T-cell (primary cell): Measurements from ENCODE around the gene KCNMB4. TPM values are rescaled to one million over a fixed set of nuclear protein-coding genes. Genes with fewer than 3 reads are reported as not detected.

Experiments used
- ATAC-seq, 4 experiments: fragments of 200-7000 bp in 3 of 4; fragments of 150-1000 bp in 1 of 4; cut with Tn5 transposase; replicated peaks in 1 of 4; 1 replicate in 3 of 4; 2 replicates in 1 of 4; pipeline ENCODE4 v1.10.0; 2021; ENCODE audit warnings: moderate library complexity in 3 of 4, mild to moderate bottlenecking in 2 of 4, moderate number of reproducible peaks in 1 of 4
- CTCF ChIA-PET, 2 donors: fragments of 300-600 bp; sonication (Branson Sonifier 250); formaldehyde crosslinking; loops; one replicate each; lab custom pipeline; 2022; ENCODE audit warnings: antibody characterized with exemption in 2 of 2; lab: Charles Lee
- POLR2A ChIA-PET, 2 donors: fragments of 300-600 bp; sonication (Branson Sonifier 250); formaldehyde crosslinking; loops; one replicate each; lab custom pipeline; 2022; ENCODE audit warnings: antibody characterized with exemption in 2 of 2; lab: Charles Lee
- DNase-seq, 35 experiments: peaks; one replicate each; pipeline versions ENCODE4 v3.0.0 to v3.0.0-alpha.2; 2013 to 2023
- H3K27ac ChIP-seq: one replicate; pipeline ENCODE4 v1.5.1; 2013; ENCODE audit warnings: low read length
- H3K27me3 ChIP-seq, 2 experiments: replicated peaks in 1 of 2; 1 replicate in 1 of 2; 2 replicates in 1 of 2; pipeline versions ENCODE4 v1.6.1 to v1.7.0; 2013; ENCODE audit warnings: low read length in 1 of 2, mixed read lengths in 1 of 2; ENCODE audit not compliant: control insufficient read depth in 2 of 2, insufficient read depth in 2 of 2; ENCODE audit errors: extremely low read depth in 1 of 2
- H3K36me3 ChIP-seq, 2 donors: 1 replicate in 1 of 2; 2 replicates in 1 of 2; pipeline versions ENCODE4 v1.6.1 to v1.7.0; 2013; ENCODE audit warnings: low read length in 1 of 2; ENCODE audit not compliant: control insufficient read depth in 2 of 2, insufficient read depth in 1 of 2; ENCODE audit errors: extremely low read depth in 1 of 2
- H3K4me1 ChIP-seq, 2 experiments: 1 replicate in 1 of 2; 2 replicates in 1 of 2; pipeline versions ENCODE4 v1.6.1 to v1.7.0; 2013; ENCODE audit warnings: low read length in 2 of 2, mixed read lengths in 1 of 2; ENCODE audit not compliant: insufficient read depth in 2 of 2, control insufficient read depth in 1 of 2; ENCODE audit errors: extremely low read depth in 1 of 2
- H3K4me3 ChIP-seq, 2 donors: 1 replicate in 1 of 2; 2 replicates in 1 of 2; pipeline versions ENCODE4 v1.5.1 to v1.7.0; 2013; ENCODE audit warnings: mild to moderate bottlenecking in 2 of 2, low read length in 1 of 2, moderate library complexity in 1 of 2; ENCODE audit not compliant: control insufficient read depth in 1 of 2; ENCODE audit errors: extremely low read depth in 1 of 2
- H3K9me3 ChIP-seq: 2 replicates; pipeline ENCODE4 v1.7.0; 2013
- H3K27ac Mint-ChIP-seq, 2 donors: one replicate each; pipeline ENCODE4 v1.8.0; 2020 to 2021; ENCODE audit warnings: mild to moderate bottlenecking in 2 of 2, mixed read lengths in 2 of 2
- H3K27me3 Mint-ChIP-seq, 2 donors: one replicate each; pipeline ENCODE4 v1.8.0; 2021 to 2022; ENCODE audit warnings: mixed read lengths in 2 of 2
- H3K36me3 Mint-ChIP-seq: one replicate; pipeline ENCODE4 v1.8.0; 2021; ENCODE audit warnings: mixed read lengths
- H3K4me1 Mint-ChIP-seq, 3 donors: one replicate each; pipeline ENCODE4 v1.8.0; 2020 to 2022; ENCODE audit warnings: mixed read lengths in 3 of 3, mild to moderate bottlenecking in 1 of 3
- H3K4me3 Mint-ChIP-seq, 3 donors: one replicate each; pipeline ENCODE4 v1.8.0; 2020 to 2022; ENCODE audit warnings: mild to moderate bottlenecking in 3 of 3, mixed read lengths in 3 of 3, moderate library complexity in 3 of 3
- H3K9me3 Mint-ChIP-seq, 3 donors: one replicate each; pipeline ENCODE4 v1.8.0; 2020 to 2022; ENCODE audit warnings: mixed read lengths in 3 of 3
- WGBS: methylation state at CpG from one replicate; pipeline ENCODE4 v1.1.5; 2013; ENCODE audit warnings: missing lambda C conversion rate; ENCODE audit not compliant: insufficient coverage; 5-methylcytosine and 5-hydroxymethylcytosine counted together
- total RNA-seq, 35 experiments: library from RNA in 6 of 35; stranded (reverse) in 6 of 35; fragments of 120-200 nt in 1 of 35; gene quantifications; one replicate each; pipeline versions ENCODE4 v1.2.1 to v1.2.4 and lab custom pipeline; 2013 to 2026

KCNMB4 gene
- total RNA-seq, 5 donors from 2014 or later (not counting 1 experiment from before 2014, with no cell fraction given) = 0.79 to 2.6 (median 1.5) TPM

- no peak overlapping the region for H3K27ac Mint-ChIP-seq
- DNase-seq = no peak
- no peaks in the 10 kb centered on the region for H3K36me3 ChIP-seq
- H3K4me1 ChIP-seq = no peaks in the 10 kb centered on the region
- H3K36me3 Mint-ChIP-seq = peaks cover 18% of the 10 kb centered on the region
- no peaks in the 10 kb centered on the region for H3K27me3 Mint-ChIP-seq
- ChIA-PET CTCF (no interaction called here), POLR2A (no interaction called here)
- H3K4me3 ChIP-seq = no peak overlapping the region
- H3K4me3 Mint-ChIP-seq = no peak overlapping the region
- no peaks in the 10 kb centered on the region for H3K27me3 ChIP-seq
- no peak overlapping the region for H3K27ac ChIP-seq
- H3K9me3 Mint-ChIP-seq = peaks cover 0 to 5% (median 0%) of the 10 kb centered on the region in 3 donors
- no peaks in the 10 kb centered on the region for H3K4me1 Mint-ChIP-seq
- no peak for ATAC-seq
- WGBS = 80% methylated on average over 1 of the region's 6 CpGs
- no peaks in the 10 kb centered on the region for H3K9me3 ChIP-seq
Observed at GRCh38 chr12:70399311-70399710, 33.2 kb downstream of the KCNMB4 start.

- no peaks in the 10 kb centered on the region for H3K36me3 ChIP-seq
- Mint-ChIP-seq H3K27ac (no peak overlapping the region), H3K27me3 (no peaks in the 10 kb centered on the region), H3K9me3 (peaks cover 0 to 5% (median 0%) of the 10 kb centered on the region in 3 donors), H3K36me3 (peaks cover 18% of the 10 kb centered on the region), H3K4me3 (no peak overlapping the region), H3K4me1 (no peaks in the 10 kb centered on the region)
- H3K27me3 ChIP-seq = no peaks in the 10 kb centered on the region
- DNase-seq = no peak
- no peak overlapping the region for H3K4me3 ChIP-seq
- POLR2A ChIA-PET = no interaction called here
- CTCF ChIA-PET = no interaction called here
- no peak for ATAC-seq
- no peaks in the 10 kb centered on the region for H3K9me3 ChIP-seq
- no peak overlapping the region for H3K27ac ChIP-seq
- no CpG with 5 or more reads among the region's 3 CpGs for WGBS
- H3K4me1 ChIP-seq = no peaks in the 10 kb centered on the region
Observed at GRCh38 chr12:70400124-70400523, 34.0 kb downstream of the KCNMB4 start.

GRCh38 chr12:70402597-70402996 is 36.5 kb downstream of the KCNMB4 start:
- WGBS = no CpG with 5 or more reads among the region's 1 CpG

GRCh38 chr12:70403826-70404225 is 37.7 kb downstream of the KCNMB4 start:
- Mint-ChIP-seq H3K4me3 (no peak overlapping the region), H3K27me3 (no peaks in the 10 kb centered on the region), H3K36me3 (peaks cover 18% of the 10 kb centered on the region), H3K9me3 (peaks cover 0 to 5% (median 0%) of the 10 kb centered on the region in 3 donors), H3K27ac (no peak overlapping the region), H3K4me1 (no peaks in the 10 kb centered on the region)
- no peaks in the 10 kb centered on the region for H3K27me3 ChIP-seq
- ChIA-PET POLR2A (no interaction called here), CTCF (interaction anchor here in 1 of 2 donors (0.7 kb wide), 1 partner anchor 1241 kb away, joined by 3 read pairs; no protein-coding TSS in a partner anchor)
- H3K9me3 ChIP-seq = no peaks in the 10 kb centered on the region
- H3K4me1 ChIP-seq = no peaks in the 10 kb centered on the region
- DNase-seq (no peak), ATAC-seq (no peak)
- H3K27ac ChIP-seq = no peak overlapping the region
- H3K36me3 ChIP-seq = no peaks in the 10 kb centered on the region
- H3K4me3 ChIP-seq = no peak overlapping the region

More at GRCh38 chr12:70402597-70402996, 36.5 kb downstream of the KCNMB4 start:
- Mint-ChIP-seq H3K4me3 (no peak overlapping the region), H3K27me3 (no peaks in the 10 kb centered on the region), H3K9me3 (peaks cover 0 to 5% (median 0%) of the 10 kb centered on the region in 3 donors), H3K4me1 (no peaks in the 10 kb centered on the region), H3K27ac (no peak overlapping the region), H3K36me3 (peaks cover 18% of the 10 kb centered on the region)
- ATAC-seq (no peak), DNase-seq (no peak)
- Histone ChIP-seq H3K9me3 (no peaks in the 10 kb centered on the region), H3K27ac (no peak overlapping the region), H3K4me1 (no peaks in the 10 kb centered on the region), H3K4me3 (no peak overlapping the region), H3K27me3 (no peaks in the 10 kb centered on the region), H3K36me3 (no peaks in the 10 kb centered on the region)
- ChIA-PET CTCF (no interaction called here), POLR2A (no interaction called here)

- Mint-ChIP-seq H3K27me3 (no peaks in the 10 kb centered on the region), H3K9me3 (no peaks in the 10 kb centered on the region), H3K27ac (no peak overlapping the region), H3K4me1 (no peaks in the 10 kb centered on the region), H3K4me3 (no peak overlapping the region), H3K36me3 (no peaks in the 10 kb centered on the region)
- ChIA-PET POLR2A (no interaction called here), CTCF (interaction anchor here in 1 of 2 donors (0.7 kb wide), 1 partner anchor 81 kb away, joined by 3 read pairs; no protein-coding TSS in a partner anchor)
- no peaks in the 10 kb centered on the region for H3K36me3 ChIP-seq
- DNase-seq = no peak
- 96% methylated on average over 4 of the region's 16 CpGs for WGBS
- no peaks in the 10 kb centered on the region for H3K27me3 ChIP-seq
- no peak overlapping the region for H3K27ac ChIP-seq
- no peaks in the 10 kb centered on the region for H3K9me3 ChIP-seq
- ATAC-seq = no peak
- H3K4me1 ChIP-seq = no peaks in the 10 kb centered on the region
- no peak overlapping the region for H3K4me3 ChIP-seq
Observed at GRCh38 chr12:70408004-70408790, 42.1 kb downstream of the KCNMB4 start.

- H3K4me1 ChIP-seq = peaks cover 0 to 6% of the 10 kb centered on the region in 2 experiments
- Mint-ChIP-seq H3K27me3 (no peaks in the 10 kb centered on the region), H3K36me3 (peaks cover 3% of the 10 kb centered on the region), H3K9me3 (no peaks in the 10 kb centered on the region), H3K4me1 (peaks cover 7 to 9% (median 9%) of the 10 kb centered on the region in 3 donors), H3K4me3 (no peak overlapping the region), H3K27ac (no peak overlapping the region)
- no peak for ATAC-seq
- no peak for DNase-seq
- H3K27ac ChIP-seq = no peak overlapping the region
- H3K27me3 ChIP-seq = no peaks in the 10 kb centered on the region
- no peaks in the 10 kb centered on the region for H3K36me3 ChIP-seq
- WGBS = 0% methylated on average over 1 of the region's 1 CpG
- ChIA-PET CTCF (interaction anchor here in 1 of 2 donors (0.7 kb wide), 1 partner anchor 488 kb away, joined by 3 read pairs; no protein-coding TSS in a partner anchor), POLR2A (no interaction called here)
- no peaks in the 10 kb centered on the region for H3K9me3 ChIP-seq
- no peak overlapping the region for H3K4me3 ChIP-seq
Observed at GRCh38 chr12:70415987-70416386, 49.9 kb downstream of the KCNMB4 start.
